NCI-H128 (cell line): ENCODE data around the gene P3H2.

ENCODE experiments used
- DNase-seq: peaks from one replicate; lab custom pipeline; 2025; ENCODE audit not compliant: unreplicated experiment; lab: John Stamatoyannopoulos, UW

Gene P3H2

GRCh38 chr3:190127195-190127594, 6.5 kb upstream of the P3H2 start:
- DNase-seq, result no peak

- no peak for DNase-seq
Measured at GRCh38 chr3:190125436-190126068, 4.9 kb upstream of the P3H2 start.

DNA sequence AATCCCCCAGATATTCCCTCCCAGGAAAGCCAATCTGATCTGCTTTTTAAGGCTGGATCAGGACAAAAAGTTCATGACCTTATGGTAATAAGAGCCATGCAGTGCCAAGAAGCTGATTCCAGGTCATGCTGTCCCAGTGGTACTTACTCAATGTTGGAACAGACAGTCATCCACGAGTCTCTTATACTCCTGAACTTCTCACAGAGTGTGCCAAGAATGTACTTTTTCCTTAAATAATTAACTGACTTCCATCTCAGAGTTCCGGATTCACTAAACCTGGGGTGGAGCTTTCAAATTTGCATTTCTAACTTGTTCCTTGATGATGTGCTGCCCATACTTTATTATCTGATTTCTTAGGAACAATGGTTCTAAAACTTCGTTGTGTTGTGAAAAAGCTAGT, 3.4 kb upstream of the P3H2 start:
- DNase-seq, result no peak

GRCh38 chr3:190122198-190122771, 1.6 kb upstream of the P3H2 start:
- no peak for DNase-seq

DNA sequence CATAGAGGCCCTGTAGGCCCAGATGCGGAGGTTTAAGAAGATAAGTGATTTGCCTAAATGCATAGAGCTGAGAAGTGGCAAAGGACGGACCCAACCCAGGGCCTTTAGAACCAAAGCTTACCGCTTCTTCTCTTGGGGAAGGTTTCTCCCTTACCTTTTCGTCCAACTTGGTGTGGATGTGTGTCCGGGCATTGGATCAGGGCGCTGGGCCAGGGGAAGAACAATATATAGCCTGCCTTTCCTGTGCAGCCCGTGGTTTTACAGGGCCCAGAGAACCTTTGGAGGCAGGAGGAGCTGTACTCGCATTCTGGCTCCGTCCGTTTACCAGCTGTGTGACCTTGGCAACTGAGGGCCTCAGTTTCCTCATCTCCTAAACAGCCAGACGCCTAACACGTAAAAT, 686 bp upstream of the P3H2 start:
- DNase-seq, result no peak

DNA sequence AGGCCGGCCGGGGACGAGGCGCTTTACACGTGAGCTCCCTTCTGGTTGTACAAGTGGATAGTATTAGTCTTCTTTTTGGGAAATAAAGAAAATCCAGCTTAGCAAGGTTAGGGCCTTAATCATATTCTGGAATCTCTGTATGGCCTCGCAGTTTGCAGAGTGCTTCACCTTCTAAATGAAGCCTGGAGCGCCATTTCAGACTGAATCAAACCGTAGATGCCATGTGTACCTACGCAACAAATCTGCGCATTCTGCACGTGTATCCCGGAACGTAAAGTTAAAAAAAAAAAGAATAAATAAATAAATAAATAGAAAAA, 322 bp upstream of the P3H2 start:
- no peak for DNase-seq

- no peak for DNase-seq
Measured at GRCh38 chr3:190119461-190120268, 1.0 kb downstream of the P3H2 start.

DNA sequence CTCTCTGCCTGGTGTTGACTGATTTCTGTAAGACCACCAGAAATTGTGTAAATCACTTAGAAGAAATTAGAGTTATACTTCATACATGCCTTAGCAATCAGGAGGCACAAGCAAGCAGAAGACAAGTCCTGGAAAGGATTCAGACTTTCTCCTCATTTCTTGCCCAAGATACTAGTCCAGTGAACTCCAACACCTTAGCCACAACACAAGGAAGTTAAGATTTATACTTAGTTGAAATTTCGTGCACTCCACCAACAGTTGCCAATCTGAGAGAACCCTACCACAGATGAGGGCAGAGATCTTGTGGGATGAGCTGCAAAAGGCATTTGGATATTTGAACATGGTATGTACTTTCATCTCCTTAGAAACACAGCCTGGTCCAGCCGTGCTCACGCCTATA, 2.3 kb downstream of the P3H2 start:
- no peak for DNase-seq

GRCh38 chr3:190117981-190118380, 2.7 kb downstream of the P3H2 start:
- DNase-seq, result no peak

GRCh38 chr3:190116551-190117067, 4.1 kb downstream of the P3H2 start:
- no peak for DNase-seq

- no peak for DNase-seq
Measured at GRCh38 chr3:190110826-190111225, 9.9 kb downstream of the P3H2 start.

GRCh38 chr3:190109441-190109840, 11.3 kb downstream of the P3H2 start:
- DNase-seq, result no peak

DNA sequence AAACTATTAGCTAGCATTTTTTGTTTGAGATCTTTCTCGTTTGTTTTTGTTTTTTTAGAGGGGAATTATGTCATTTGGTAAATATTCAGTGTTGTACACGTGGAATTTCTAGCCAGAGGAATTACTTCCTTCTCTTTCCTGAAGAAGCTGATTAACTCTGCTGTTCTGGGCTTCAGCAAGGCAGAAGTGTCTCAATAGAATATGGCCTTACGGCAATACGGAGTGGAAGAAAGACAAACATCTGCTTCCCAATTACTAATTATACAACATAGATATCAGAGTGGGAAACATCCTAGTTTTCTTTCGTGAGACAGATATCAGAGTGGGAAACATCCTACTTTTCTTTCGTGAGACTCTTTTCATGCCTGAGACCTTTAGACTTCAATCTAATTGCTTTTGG, 11.9 kb downstream of the P3H2 start:
- no peak for DNase-seq

DNA sequence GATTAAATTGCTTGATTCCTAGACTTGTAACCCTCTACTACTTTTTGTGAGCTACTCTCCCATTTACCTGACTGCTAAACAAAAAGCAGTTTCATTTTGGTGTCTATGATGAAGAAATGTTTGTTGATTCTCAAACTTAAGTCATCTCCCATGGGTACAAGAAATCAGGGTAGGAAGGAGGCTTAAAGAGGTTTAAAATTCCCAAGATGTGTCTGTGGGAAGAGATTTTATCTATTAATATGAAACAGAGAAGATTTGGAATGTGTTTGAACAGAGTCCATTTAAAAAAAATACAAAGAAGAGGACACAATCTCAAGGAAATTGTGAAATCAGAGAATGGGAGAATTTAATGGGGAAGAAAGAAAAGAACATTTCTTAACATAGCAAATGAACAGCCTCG, 14.8 kb downstream of the P3H2 start:
- no peak for DNase-seq

DNA sequence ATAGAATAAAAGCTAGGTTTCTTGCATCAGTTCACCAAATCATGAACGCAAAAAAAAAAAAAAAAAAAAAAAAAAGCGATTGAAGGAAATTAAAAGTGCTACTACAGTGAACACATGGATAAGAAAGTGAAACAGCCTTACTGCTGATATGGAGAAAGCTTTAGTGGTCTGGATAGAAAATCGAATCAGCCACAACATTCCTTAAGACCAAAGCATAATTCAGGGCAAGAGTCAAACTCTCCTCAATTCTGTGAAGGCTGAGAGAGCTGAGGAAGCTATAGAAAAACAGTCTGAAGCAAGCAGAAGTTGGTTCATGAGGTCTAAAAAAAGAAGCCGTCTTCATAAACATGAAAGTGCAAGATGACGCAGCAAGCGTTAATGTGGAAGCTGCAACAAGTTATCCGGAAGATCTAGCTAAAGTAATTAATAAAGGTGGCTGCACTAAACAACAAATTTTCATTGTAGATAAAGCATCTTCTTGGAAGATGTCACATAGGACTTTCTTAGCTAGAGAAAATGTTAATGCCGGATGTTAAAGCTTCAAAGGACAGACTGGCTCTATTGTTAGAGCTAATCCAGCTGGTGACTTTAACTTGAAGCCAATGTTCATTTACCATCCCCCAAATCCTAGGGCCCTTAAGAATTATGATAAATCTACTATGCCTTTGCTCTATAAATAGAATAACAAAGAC, 19.2 kb downstream of the P3H2 start:
- no peak for DNase-seq

- DNase-seq, result no peak
Measured at GRCh38 chr3:190099099-190099498, 21.6 kb downstream of the P3H2 start.

DNA sequence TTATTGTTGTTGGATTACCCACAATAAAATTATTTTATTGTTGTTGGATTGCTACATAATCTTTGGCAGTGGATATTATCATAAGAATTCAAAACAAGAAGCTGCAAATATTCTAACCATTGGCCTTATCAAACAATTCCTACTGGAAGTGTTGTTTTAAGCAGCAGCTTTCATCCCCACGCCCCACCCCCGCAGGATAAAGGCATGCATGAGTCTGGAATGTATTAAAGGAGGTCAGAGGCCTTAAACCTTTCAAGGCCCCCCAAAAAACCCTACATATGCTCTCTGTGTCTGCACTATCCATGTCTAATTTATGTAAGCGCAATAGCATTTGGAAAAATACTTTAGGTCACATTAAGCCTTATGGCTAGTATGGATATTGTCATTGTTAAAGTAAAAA, 23.1 kb downstream of the P3H2 start:
- no peak for DNase-seq

DNA sequence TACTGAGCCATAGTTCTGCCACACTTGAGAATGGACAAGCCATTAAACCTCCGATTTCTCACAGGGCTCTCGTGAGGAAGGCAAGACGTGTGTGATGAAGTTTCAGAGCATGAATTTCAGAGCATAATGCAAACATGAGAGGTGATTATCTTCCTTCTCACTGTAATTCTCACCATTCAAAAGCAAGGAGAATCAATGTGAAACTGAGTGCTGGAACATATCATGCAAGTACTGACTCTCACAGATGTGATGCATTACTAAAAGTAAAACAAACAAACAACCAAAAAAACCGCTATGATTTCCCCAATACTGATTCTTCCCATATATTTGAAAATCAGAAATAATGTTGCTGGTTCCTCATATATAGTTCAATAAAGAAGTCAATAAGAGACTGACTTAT, 23.7 kb downstream of the P3H2 start:
- no peak for DNase-seq

- DNase-seq, result no peak
Measured at GRCh38 chr3:190096345-190096744, 24.4 kb downstream of the P3H2 start.

DNA sequence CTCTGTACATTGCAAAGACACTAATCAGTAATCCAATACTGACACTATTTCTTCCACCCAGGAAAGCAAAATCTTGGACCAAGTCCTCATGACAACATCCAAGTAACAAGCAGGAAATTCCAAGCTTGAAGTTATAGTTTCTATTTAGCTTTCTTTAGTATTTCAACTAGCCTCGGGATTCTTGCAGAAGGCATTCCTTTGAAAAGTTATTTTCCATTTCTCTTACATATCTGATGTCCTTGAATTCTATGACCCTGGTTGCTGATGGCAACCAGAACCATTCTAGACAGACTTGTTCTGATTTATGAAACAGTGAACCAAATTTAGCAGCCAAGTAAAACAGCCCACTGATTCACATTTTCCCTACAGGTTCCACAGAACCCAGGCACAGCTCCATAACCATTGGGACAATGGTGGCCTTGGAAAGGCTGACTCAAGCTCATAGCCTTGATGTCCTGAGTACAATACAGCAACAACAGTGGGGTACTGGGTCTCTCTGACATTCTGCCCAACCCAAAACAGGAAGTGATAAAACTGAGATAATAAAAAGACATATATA, 26.5 kb downstream of the P3H2 start:
- DNase-seq, result no peak

DNA sequence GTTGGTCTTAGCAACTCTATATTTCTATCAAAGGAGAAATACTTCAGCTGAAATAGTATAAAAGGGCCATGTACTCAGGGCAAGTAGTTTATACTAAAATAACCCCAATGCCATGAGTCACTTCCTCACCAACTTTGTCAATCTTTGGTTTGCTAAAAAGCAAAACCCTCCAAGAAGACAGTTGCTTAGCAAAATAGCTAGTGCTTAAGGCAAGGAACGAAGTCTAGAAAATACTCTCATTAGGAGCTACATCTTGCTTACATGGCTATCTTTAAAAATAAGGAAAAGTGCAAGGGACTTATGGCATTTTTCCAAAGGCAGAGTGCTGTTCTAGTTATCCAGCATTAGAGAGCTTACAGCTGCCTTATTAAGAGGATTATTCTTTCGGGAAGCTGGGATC, 28.4 kb downstream of the P3H2 start:
- DNase-seq, result no peak

DNA sequence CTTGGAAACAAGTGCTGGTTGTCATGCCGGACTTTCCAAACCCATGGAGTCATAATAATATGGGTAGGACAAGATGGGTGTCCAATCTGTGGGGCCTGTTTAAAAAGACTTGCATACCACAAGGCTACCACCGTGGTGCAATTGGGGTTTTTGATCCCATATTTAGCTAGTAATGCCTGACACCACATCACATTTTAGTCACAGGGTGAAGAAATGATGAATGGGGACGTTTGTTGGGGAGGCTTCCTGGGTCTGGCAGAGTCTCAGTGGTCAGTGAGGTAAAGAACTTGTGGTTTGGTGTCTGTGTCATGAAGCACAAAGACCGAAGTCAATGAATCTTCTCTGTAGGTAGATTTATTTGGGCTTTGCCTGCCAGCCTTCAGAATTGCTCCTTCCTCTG, 31.0 kb downstream of the P3H2 start:
- no peak for DNase-seq
